H1 (cell line): ENCODE measurements around the gene MTMR1. TPM values are rescaled to one million over a fixed set of nuclear protein-coding genes. Genes with fewer than 3 reads are reported as not detected.

ENCODE experiments used
- CBX8 ChIP-seq: fragments of 300-800, 300-1000 bp; sonication (generic); IDR thresholded peaks from 2 replicates; pipeline ENCODE4 v1.7.1; 2016; ENCODE audit warnings: low read depth, low read length, borderline replicate concordance
- JUN ChIP-seq: IDR thresholded peaks from 2 replicates; pipeline ENCODE4 v1.6.1; 2011; ENCODE audit warnings: low read depth, mild to moderate bottlenecking, improper control_type of control experiment, low read length
- RBBP5 ChIP-seq: IDR thresholded peaks from 2 replicates; pipeline ENCODE4 v1.7.1; 2012; ENCODE audit warnings: low read depth, mild to moderate bottlenecking, inconsistent platforms, low read length, moderate library complexity, borderline replicate concordance
- RXRA ChIP-seq: IDR thresholded peaks from 2 replicates; pipeline ENCODE4 v1.6.1; 2011; ENCODE audit warnings: low read depth, mild to moderate bottlenecking, low read length, moderate library complexity; ENCODE audit not compliant: insufficient read depth
- SP4 ChIP-seq: IDR thresholded peaks from 2 replicates; pipeline ENCODE4 v1.6.1; 2012; ENCODE audit warnings: low read length, inconsistent platforms
- TCF12 ChIP-seq: IDR thresholded peaks from 2 replicates; pipeline ENCODE4 v1.6.1; 2011; ENCODE audit warnings: low read depth, mild to moderate bottlenecking, low read length
- polyA plus RNA-seq, 7 experiments: library from polyadenylated mRNA; depleted of rRNA in 3 of 7; stranded (reverse) in 5 of 7; unstranded in 2 of 7; fragments of >200 nt in 5 of 7; fragments of 200-250 nt in 2 of 7; gene quantifications; 1 replicate in 5 of 7; 2 replicates in 1 of 7; 4 replicates in 1 of 7; pipeline versions ENCODE4 v1.2.1 to v1.2.3, GENCODE V29; 2011 to 2013; ENCODE audit warnings: missing spikeins in 2 of 7, mixed read lengths in 2 of 7
- total RNA-seq: library from RNA; stranded (reverse); fragmentation: NEBNext Ultra II Directional; extraction: Animal tissue kit (Norgen Biotek cat#: 25700); gene quantifications from 2 replicates; pipeline ENCODE4 v1.2.1, GENCODE V29; 2021
- TF ChIP-seq, protein P1 (sequence below): IDR thresholded peaks from 2 replicates; pipeline ENCODE4 v1.6.1; 2011; ENCODE audit warnings: low read length, improper control_type of control experiment

The MTMR1 gene
- total and polyA plus RNA-seq, 2 of the 8 experiments (the other 6 are each of a cell fraction or from before 2014, with no cell fraction given), result 15.1 to 23.8 TPM

DNA sequence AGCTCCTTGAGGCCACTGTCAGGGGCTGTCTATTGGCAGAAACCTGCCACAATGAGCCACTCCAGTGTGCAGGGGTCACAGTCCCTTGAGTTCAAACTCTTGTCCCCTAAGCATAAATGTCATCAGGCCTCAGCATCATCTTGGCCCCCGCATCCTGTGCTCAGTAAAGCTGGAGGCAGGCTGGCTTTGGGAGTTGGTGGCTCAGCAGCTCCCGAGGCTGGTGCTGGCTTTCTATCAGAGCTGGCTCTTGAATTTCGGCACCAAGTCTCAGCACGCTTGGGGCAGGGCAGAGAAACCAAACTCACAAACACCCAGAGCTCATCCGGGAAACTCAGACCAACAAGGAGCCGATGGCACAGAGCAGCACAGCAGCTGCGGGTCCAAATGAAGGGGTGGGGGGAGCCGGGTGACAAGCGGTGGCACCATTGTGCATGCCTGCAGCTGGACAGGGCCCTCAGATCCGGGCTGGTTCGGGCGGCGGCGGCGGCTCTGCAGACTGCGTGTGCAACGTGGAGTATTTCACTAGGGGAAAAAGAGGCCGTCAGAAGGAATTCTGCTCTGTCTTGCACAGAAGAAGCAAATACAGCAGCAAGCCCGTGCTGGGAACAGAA, 75.5 kb downstream of the MTMR1 start (continued):
- TF ChIP-seq TCF12, result no peak
- TF ChIP-seq SP4, result no peak
- no peak for TF ChIP-seq JUN
- TF ChIP-seq, protein P1, sequence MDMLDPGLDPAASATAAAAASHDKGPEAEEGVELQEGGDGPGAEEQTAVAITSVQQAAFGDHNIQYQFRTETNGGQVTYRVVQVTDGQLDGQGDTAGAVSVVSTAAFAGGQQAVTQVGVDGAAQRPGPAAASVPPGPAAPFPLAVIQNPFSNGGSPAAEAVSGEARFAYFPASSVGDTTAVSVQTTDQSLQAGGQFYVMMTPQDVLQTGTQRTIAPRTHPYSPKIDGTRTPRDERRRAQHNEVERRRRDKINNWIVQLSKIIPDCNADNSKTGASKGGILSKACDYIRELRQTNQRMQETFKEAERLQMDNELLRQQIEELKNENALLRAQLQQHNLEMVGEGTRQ, result no peak
- TF ChIP-seq CBX8, result no peak
- no peak for TF ChIP-seq RBBP5
- TF ChIP-seq RXRA, result no peak
- TF ChIP-seq, all 59 proteins: peak for 0
